Measurements from ENCODE around the gene OVAAL.
A peak's percentile ranks its signal among the peaks of the same experiment; 100 is the strongest.

Gene OVAAL

GRCh38 chr1:180540697-180541594 is 17.8 kb upstream of the OVAAL start:
- H3K36me3 ChIP-seq (replicated peaks in 1 of 2; ENCODE audit: control insufficient read depth in 2 of 2, insufficient read depth in 2 of 2, low read length in 2 of 2), result no peaks in the 10 kb centered on the region

GRCh38 chr1:180542113-180542837 is 16.5 kb upstream of the OVAAL start:
- H3K4me1 ChIP-seq (ENCODE audit: control insufficient read depth in 2 of 2, insufficient read depth in 1 of 2, low read depth in 1 of 2, low read length in 2 of 2), result peaks cover 7 to 9% of the 10 kb centered on the region in 2 donors
- H2AK5ac ChIP-seq (ENCODE audit: low read depth, low read length), result no peak overlapping the region
- no peaks in the 10 kb centered on the region for H3K36me3 ChIP-seq (replicated peaks in 1 of 2; ENCODE audit: control insufficient read depth in 2 of 2, insufficient read depth in 2 of 2, low read length in 2 of 2)
- H2AFZ ChIP-seq (ENCODE audit: low read length), result peak overlapping the region; percentile 60
- no peak overlapping the region for H2BK15ac ChIP-seq (ENCODE audit: low read length)
- H3K9me3 ChIP-seq (replicated peaks in 1 of 2; ENCODE audit: control insufficient read depth in 2 of 2, insufficient read depth in 1 of 2, low read depth in 1 of 2, low read length in 2 of 2), result no peaks in the 10 kb centered on the region
- no peaks in the 10 kb centered on the region for H3K27me3 ChIP-seq (ENCODE audit: control insufficient read depth in 3 of 3, insufficient read depth in 3 of 3, low read depth in 1 of 3, low read length in 3 of 3)
- no CpG with 5 or more reads among the region's 9 CpGs for WGBS, 2 donors (ENCODE audit: extremely low coverage in 2 of 2, insufficient read length in 2 of 2, insufficient replicate concordance in 1 of 2)
- no peak overlapping the region for H3K9ac ChIP-seq (ENCODE audit: low read depth, low read length, poor library complexity)
- no peak overlapping the region for H3K14ac ChIP-seq (ENCODE audit: low read length)
- no peak overlapping the region for H3K27ac ChIP-seq (replicated peaks; ENCODE audit: low read length)
- no peak overlapping the region for H2BK120ac ChIP-seq (ENCODE audit: low read depth, low read length)
- H3K4me2 ChIP-seq (ENCODE audit: insufficient read depth, low read length, poor library complexity, severe bottlenecking), result no peak overlapping the region
- H3K4me3 ChIP-seq (ENCODE audit: low read length in 2 of 2), result no peak overlapping the region
- H2BK12ac ChIP-seq (ENCODE audit: low read length), result no peak overlapping the region
- no peak overlapping the region for H2BK5ac ChIP-seq (ENCODE audit: low read length)
- H3K79me1 ChIP-seq (ENCODE audit: low read depth, low read length), result no peaks in the 10 kb centered on the region
- no peak for DNase-seq (ENCODE audit: low spot score)
- no peak overlapping the region for H3K4ac ChIP-seq (ENCODE audit: low read length)
- H3K18ac ChIP-seq (ENCODE audit: low read length), result no peak overlapping the region
- H4K8ac ChIP-seq (ENCODE audit: low read depth, low read length), result no peak overlapping the region
- H3K23ac ChIP-seq (ENCODE audit: low read depth, low read length, poor library complexity), result no peak overlapping the region
- no peak overlapping the region for H4K91ac ChIP-seq (ENCODE audit: low read depth, low read length, poor library complexity)

More at GRCh38 chr1:180540697-180541594, 17.8 kb upstream of the OVAAL start:
- Histone ChIP-seq H3K27me3 (ENCODE audit: control insufficient read depth in 3 of 3, insufficient read depth in 3 of 3, low read depth in 1 of 3, low read length in 3 of 3) (no peaks in the 10 kb centered on the region), H2BK15ac (ENCODE audit: low read length) (no peak overlapping the region), H2AFZ (ENCODE audit: low read length) (no peak overlapping the region), H3K27ac (replicated peaks; ENCODE audit: low read length) (no peak overlapping the region), H2BK5ac (ENCODE audit: low read length) (no peak overlapping the region), H3K4me3 (ENCODE audit: low read length in 2 of 2) (no peak overlapping the region), H2BK120ac (ENCODE audit: low read depth, low read length) (no peak overlapping the region), H3K9ac (ENCODE audit: low read depth, low read length, poor library complexity) (no peak overlapping the region), H3K79me1 (ENCODE audit: low read depth, low read length) (no peaks in the 10 kb centered on the region), H3K23ac (ENCODE audit: low read depth, low read length, poor library complexity) (no peak overlapping the region), H3K4me2 (ENCODE audit: insufficient read depth, low read length, poor library complexity, severe bottlenecking) (no peak overlapping the region), H3K18ac (ENCODE audit: low read length) (no peak overlapping the region), H3K4ac (ENCODE audit: low read length) (no peak overlapping the region), H3K4me1 (ENCODE audit: control insufficient read depth in 2 of 2, insufficient read depth in 1 of 2, low read depth in 1 of 2, low read length in 2 of 2) (peaks cover 9 to 13% of the 10 kb centered on the region in 2 donors), H3K14ac (ENCODE audit: low read length) (no peak overlapping the region), H4K8ac (ENCODE audit: low read depth, low read length) (no peak overlapping the region), H2BK12ac (ENCODE audit: low read length) (no peak overlapping the region), H2AK5ac (ENCODE audit: low read depth, low read length) (no peak overlapping the region), H4K91ac (ENCODE audit: low read depth, low read length, poor library complexity) (no peak overlapping the region), H3K9me3 (replicated peaks in 1 of 2; ENCODE audit: control insufficient read depth in 2 of 2, insufficient read depth in 1 of 2, low read depth in 1 of 2, low read length in 2 of 2) (no peaks in the 10 kb centered on the region)
- no peak for DNase-seq (ENCODE audit: low spot score)
- no CpG with 5 or more reads among the region's 14 CpGs for WGBS, 2 donors (ENCODE audit: extremely low coverage in 2 of 2, insufficient read length in 2 of 2, insufficient replicate concordance in 1 of 2)

- Histone ChIP-seq H3K79me1 (ENCODE audit: low read depth, low read length) (no peaks in the 10 kb centered on the region), H3K18ac (ENCODE audit: low read length) (no peak overlapping the region), H2AFZ (ENCODE audit: low read length) (peak overlapping the region; percentile 60), H3K27me3 (ENCODE audit: control insufficient read depth in 3 of 3, insufficient read depth in 3 of 3, low read depth in 1 of 3, low read length in 3 of 3) (no peaks in the 10 kb centered on the region), H3K9ac (ENCODE audit: low read depth, low read length, poor library complexity) (no peak overlapping the region), H2BK120ac (ENCODE audit: low read depth, low read length) (no peak overlapping the region), H3K27ac (replicated peaks; ENCODE audit: low read length) (no peak overlapping the region), H2BK12ac (ENCODE audit: low read length) (no peak overlapping the region), H3K23ac (ENCODE audit: low read depth, low read length, poor library complexity) (no peak overlapping the region), H2AK5ac (ENCODE audit: low read depth, low read length) (no peak overlapping the region), H3K4me3 (ENCODE audit: low read length in 2 of 2) (no peak overlapping the region), H2BK15ac (ENCODE audit: low read length) (no peak overlapping the region), H3K4me2 (ENCODE audit: insufficient read depth, low read length, poor library complexity, severe bottlenecking) (no peak overlapping the region), H3K36me3 (replicated peaks in 1 of 2; ENCODE audit: control insufficient read depth in 2 of 2, insufficient read depth in 2 of 2, low read length in 2 of 2) (no peaks in the 10 kb centered on the region), H3K14ac (ENCODE audit: low read length) (no peak overlapping the region), H2BK5ac (ENCODE audit: low read length) (no peak overlapping the region), H3K9me3 (replicated peaks in 1 of 2; ENCODE audit: control insufficient read depth in 2 of 2, insufficient read depth in 1 of 2, low read depth in 1 of 2, low read length in 2 of 2) (no peaks in the 10 kb centered on the region), H4K91ac (ENCODE audit: low read depth, low read length, poor library complexity) (no peak overlapping the region), H3K4me1 (ENCODE audit: control insufficient read depth in 2 of 2, insufficient read depth in 1 of 2, low read depth in 1 of 2, low read length in 2 of 2) (peaks cover 7 to 9% of the 10 kb centered on the region in 2 donors), H3K4ac (ENCODE audit: low read length) (no peak overlapping the region), H4K8ac (ENCODE audit: low read depth, low read length) (no peak overlapping the region)
- DNase-seq (ENCODE audit: low spot score), result no peak
- no CpG with 5 or more reads among the region's 2 CpGs for WGBS, 2 donors (ENCODE audit: extremely low coverage in 2 of 2, insufficient read length in 2 of 2, insufficient replicate concordance in 1 of 2)
Observed at GRCh38 chr1:180542838-180543145, 16.0 kb upstream of the OVAAL start.

GRCh38 chr1:180544050-180544449 is 14.7 kb upstream of the OVAAL start:
- H3K9ac ChIP-seq (ENCODE audit: low read depth, low read length, poor library complexity), result peak overlapping the region; percentile 70
- H3K18ac ChIP-seq (ENCODE audit: low read length), result peak overlapping the region; percentile 76
- no peak overlapping the region for H3K14ac ChIP-seq (ENCODE audit: low read length)
- no peak overlapping the region for H2AK5ac ChIP-seq (ENCODE audit: low read depth, low read length)
- DNase-seq (ENCODE audit: low spot score), result no peak
- no CpG with 5 or more reads among the region's 4 CpGs for WGBS, 2 donors (ENCODE audit: extremely low coverage in 2 of 2, insufficient read length in 2 of 2, insufficient replicate concordance in 1 of 2)
- peak overlapping the region; percentile 58 for H2BK12ac ChIP-seq (ENCODE audit: low read length)
- H3K36me3 ChIP-seq (replicated peaks in 1 of 2; ENCODE audit: control insufficient read depth in 2 of 2, insufficient read depth in 2 of 2, low read length in 2 of 2), result no peaks in the 10 kb centered on the region
- H3K79me1 ChIP-seq (ENCODE audit: low read depth, low read length), result no peaks in the 10 kb centered on the region
- H4K8ac ChIP-seq (ENCODE audit: low read depth, low read length), result no peak overlapping the region
- no peak overlapping the region for H2AFZ ChIP-seq (ENCODE audit: low read length)
- H2BK5ac ChIP-seq (ENCODE audit: low read length), result no peak overlapping the region
- H3K27me3 ChIP-seq (ENCODE audit: control insufficient read depth in 3 of 3, insufficient read depth in 3 of 3, low read depth in 1 of 3, low read length in 3 of 3), result no peaks in the 10 kb centered on the region
- H3K4me1 ChIP-seq (ENCODE audit: control insufficient read depth in 2 of 2, insufficient read depth in 1 of 2, low read depth in 1 of 2, low read length in 2 of 2), result peaks cover 13 to 20% of the 10 kb centered on the region in 2 donors
- H2BK120ac ChIP-seq (ENCODE audit: low read depth, low read length), result no peak overlapping the region
- peak overlapping the region; percentile 38 for H4K91ac ChIP-seq (ENCODE audit: low read depth, low read length, poor library complexity)
- no peak overlapping the region for H3K4me2 ChIP-seq (ENCODE audit: insufficient read depth, low read length, poor library complexity, severe bottlenecking)
- H3K4me3 ChIP-seq (ENCODE audit: low read length in 2 of 2), result no peak overlapping the region
- no peak overlapping the region for H3K27ac ChIP-seq (replicated peaks; ENCODE audit: low read length)
- no peak overlapping the region for H3K4ac ChIP-seq (ENCODE audit: low read length)
- H2BK15ac ChIP-seq (ENCODE audit: low read length), result no peak overlapping the region
- H3K23ac ChIP-seq (ENCODE audit: low read depth, low read length, poor library complexity), result peak overlapping the region; percentile 39
- no peaks in the 10 kb centered on the region for H3K9me3 ChIP-seq (replicated peaks in 1 of 2; ENCODE audit: control insufficient read depth in 2 of 2, insufficient read depth in 1 of 2, low read depth in 1 of 2, low read length in 2 of 2)

All from neuronal stem cell (in vitro differentiated cells).